HG02798 (cell line): ENCODE measurements around the gene CDC42.
"Not testable (repeated sequence)": the region's sequence is repeated elsewhere in the genome, so short reads cannot be mapped to it uniquely, and the experiment has no call there.

Source experiments
- ATAC-seq: cut with Tn5 transposase; IDR thresholded peaks from one replicate; pipeline ENCODE4 v1.9.1; 2021; ENCODE audit warnings: mild to moderate bottlenecking; ENCODE audit not compliant: unreplicated experiment, poor library complexity

The CDC42 gene

GRCh38 chr1:22052115-22053016 is at the start of gene CDC42:
Gene CDC42, plus strand, starts transcription at chr1:22052709. Its CDS starts 25,770 bp downstream, at chr1:22078479.
- ATAC-seq, result peak; percentile 94

GRCh38 chr1:22002875-22003274 is 49.6 kb upstream of the CDC42 start:
- not testable (repeated sequence) for ATAC-seq

- ATAC-seq, result not testable (repeated sequence)
Measured at GRCh38 chr1:22003959-22004358, 48.5 kb upstream of the CDC42 start.

GRCh38 chr1:22005261-22006149 is 47.0 kb upstream of the CDC42 start:
- not testable (repeated sequence) for ATAC-seq

- ATAC-seq, result not testable (repeated sequence)
Measured at GRCh38 chr1:22006736-22007135, 45.8 kb upstream of the CDC42 start.

- ATAC-seq, result not testable (repeated sequence)
Measured at GRCh38 chr1:22007262-22007661, 45.2 kb upstream of the CDC42 start.

- not testable (repeated sequence) for ATAC-seq
Measured at GRCh38 chr1:22009566-22009965, 42.9 kb upstream of the CDC42 start.

- ATAC-seq, result not testable (repeated sequence)
Measured at GRCh38 chr1:22012752-22013151, 39.8 kb upstream of the CDC42 start.

GRCh38 chr1:22014575-22015206 is 37.8 kb upstream of the CDC42 start:
- ATAC-seq, result not testable (repeated sequence)

- ATAC-seq, result peak; percentile 66
Measured at GRCh38 chr1:22018583-22019559, 33.6 kb upstream of the CDC42 start.

- no peak for ATAC-seq
Measured at GRCh38 chr1:22021061-22021460, 31.4 kb upstream of the CDC42 start.

GRCh38 chr1:22024485-22025367 is 27.8 kb upstream of the CDC42 start:
- ATAC-seq, result peak; percentile 47

GRCh38 chr1:22025368-22026155 is 26.9 kb upstream of the CDC42 start:
- peak; percentile 80 for ATAC-seq

GRCh38 chr1:22026924-22027289 is 25.6 kb upstream of the CDC42 start:
- ATAC-seq, result no peak

- no peak for ATAC-seq
Measured at GRCh38 chr1:22030057-22030456, 22.5 kb upstream of the CDC42 start.

- ATAC-seq, result no peak
Measured at GRCh38 chr1:22030473-22030872, 22.0 kb upstream of the CDC42 start.

- no peak for ATAC-seq
Measured at GRCh38 chr1:22031214-22031962, 21.1 kb upstream of the CDC42 start.
